Neural cell (in vitro differentiated cells): Measurements from ENCODE around the gene NCEH1.

Experiments
- EZH2 ChIP-seq: fragments of 200-600, 300-800 bp; shearing (Covaris generic), sonication (generic); IDR thresholded peaks from 2 replicates; pipeline ENCODE4 v1.6.1; 2014; ENCODE audit warnings: antibody characterized with exemption, low read length, borderline replicate concordance, mild to moderate bottlenecking; ENCODE audit not compliant: insufficient read depth, poor library complexity, severe bottlenecking
- POLR2AphosphoS5 ChIP-seq: IDR thresholded peaks from 2 replicates; pipeline ENCODE4 v1.6.1; 2012

DNA sequence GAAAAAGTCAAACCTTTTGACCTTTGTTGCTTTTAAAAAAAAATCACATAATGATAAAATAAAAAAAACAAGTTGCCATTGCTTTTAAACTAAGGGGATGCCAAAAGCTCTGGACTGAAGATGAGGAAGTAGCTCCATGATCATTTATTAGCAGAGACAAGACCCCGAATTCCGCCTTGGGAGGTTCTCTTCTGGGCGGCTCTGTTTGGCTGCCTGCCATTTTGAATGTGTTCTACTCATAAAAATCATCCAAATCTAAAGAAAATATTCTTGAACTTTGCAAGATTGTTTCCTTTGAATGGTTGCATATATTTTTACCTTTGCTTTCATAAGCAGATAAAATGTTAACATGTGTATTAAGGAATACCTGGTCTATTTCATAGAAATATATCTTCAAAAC lies 63.8 kb downstream of the NCEH1 start:
- TF ChIP-seq POLR2AphosphoS5: no peak
- TF ChIP-seq EZH2: no peak
